A549 (cell line): ENCODE measurements around the gene CHMP6. TPM values are rescaled to one million over a fixed set of nuclear protein-coding genes. Genes with fewer than 3 reads are reported as not detected.

Experiments
- ATAC-seq, 2 experiments: fragments of 200-7000 bp in 1 of 2; fragments of >200 bp in 1 of 2; cut with Nextera tagmentation in 1 of 2; cut with Tn5 transposase in 1 of 2; 3 replicates each; pipeline versions ENCODE4 v1.8.0 to v1.9.1; 2018 to 2020; ENCODE audit warnings: mild to moderate bottlenecking in 1 of 2, moderate library complexity in 1 of 2
- CTCF ChIA-PET: fragments of 300-600 bp; sonication (Branson Sonifier 250); formaldehyde crosslinking; extraction: SDS; loops from one replicate; lab custom pipeline; 2021; ENCODE audit warnings: antibody characterized with exemption, inconsistent platforms; lab: Yijun Ruan, JAX
- POLR2A ChIA-PET: fragments of 350-600 bp; formaldehyde crosslinking; extraction: SDS; loops from one replicate; lab custom pipeline; 2021; ENCODE audit warnings: antibody characterized with exemption, inconsistent platforms; lab: Yijun Ruan, JAX
- DNase-seq, 2 experiments: peaks; one replicate each; pipeline versions ENCODE4 v3.0.0 to v3.0.0-alpha.2; 2011 to 2016; ENCODE audit warnings: low read depth in 1 of 2, low spot score in 1 of 2
- FAIRE-seq: peaks from 2 replicates; lab custom pipeline; 2011; peaks lifted over from hg19 to GRCh38; lab: Jason Lieb, UNC
- H3K27ac ChIP-seq, 2 experiments: fragments of >200 bp; sonication (Bioruptor Twin); formaldehyde crosslinking; 3 replicates each; pipeline ENCODE4 v1.5.1; 2016 to 2017
- H3K4me1 ChIP-seq: fragments of >200 bp; sonication (Bioruptor Twin); formaldehyde crosslinking; 3 replicates; pipeline ENCODE4 v1.6.1; 2016
- H3K4me2 ChIP-seq: fragments of >200 bp; sonication (Bioruptor Twin); formaldehyde crosslinking; 3 replicates; pipeline ENCODE4 v1.6.1; 2016
- H3K4me3 ChIP-seq: fragments of >200 bp; sonication (Bioruptor Twin); formaldehyde crosslinking; 3 replicates; pipeline ENCODE4 v1.5.1; 2016
- H3K9me3 ChIP-seq: fragments of >200 bp; sonication (Bioruptor Twin); formaldehyde crosslinking; 3 replicates; pipeline ENCODE4 v1.6.1; 2016
- BHLHE40 ChIP-seq: IDR thresholded peaks from 2 replicates; pipeline ENCODE4 v1.6.1; 2012; ENCODE audit warnings: low read depth, low read length, inconsistent platforms
- CBX8 ChIP-seq: fragments of 200-600 bp; sonication (generic); IDR thresholded peaks from 2 replicates; pipeline ENCODE4 v1.6.1; 2016
- EHMT2 ChIP-seq: fragments of 200-600 bp; sonication (generic); IDR thresholded peaks from 2 replicates; pipeline ENCODE4 v1.6.1; 2016; ENCODE audit warnings: antibody characterized with exemption, low read depth, mild to moderate bottlenecking, moderate library complexity
- GATA3 ChIP-seq: IDR thresholded peaks from 2 replicates; pipeline ENCODE4 v1.6.1; 2012; ENCODE audit warnings: borderline replicate concordance
- HOXB5 ChIP-seq: fragments of 250-450 bp; sonication (Bioruptor Pico); IDR thresholded peaks from 2 replicates; pipeline ENCODE4 v1.5.0; 2020; ENCODE audit warnings: mild to moderate bottlenecking, moderate library complexity
- JUN ChIP-seq, 2 experiments: fragments of >200 bp; sonication (Bioruptor Twin); formaldehyde crosslinking; IDR thresholded peaks; 2 replicates in 1 of 2; 3 replicates in 1 of 2; pipeline ENCODE4 v1.6.1; 2016 to 2017
- KDM1A ChIP-seq: fragments of 200-600 bp; sonication (generic); IDR thresholded peaks from 2 replicates; pipeline ENCODE4 v1.6.1; 2016; ENCODE audit warnings: low read depth, mild to moderate bottlenecking
- NFE2L2 ChIP-seq: fragments of 150-350 bp; conservative IDR thresholded peaks from 2 replicates; pipeline ENCODE4 v1.6.1; 2014; ENCODE audit warnings: low read length
- RFX5 ChIP-seq: fragments of 450-650 bp; IDR thresholded peaks from 2 replicates; pipeline ENCODE4 v1.7.1; 2014; ENCODE audit warnings: antibody characterized with exemption, mild to moderate bottlenecking, moderate library complexity
- RNF2 ChIP-seq: fragments of 200-600 bp; sonication (generic); IDR thresholded peaks from 2 replicates; pipeline ENCODE4 v1.6.1; 2016; ENCODE audit warnings: low read depth, mild to moderate bottlenecking, antibody characterized with exemption, moderate library complexity, borderline replicate concordance
- SMC3 ChIP-seq: fragments of >200 bp; sonication (Bioruptor Twin); formaldehyde crosslinking; IDR thresholded peaks from 3 replicates; pipeline ENCODE4 v1.6.1; 2018; ENCODE audit warnings: inconsistent platforms
- ZC3H11A ChIP-seq: fragments of 450-650 bp; IDR thresholded peaks from 2 replicates; pipeline ENCODE4 v1.6.1; 2014; ENCODE audit warnings: antibody characterized with exemption, mild to moderate bottlenecking
- ZSCAN20 ChIP-seq: fragments of 250-450 bp; sonication (Bioruptor Pico); IDR thresholded peaks from 2 replicates; pipeline ENCODE4 v1.8.0; 2022; ENCODE audit warnings: mild to moderate bottlenecking, moderate library complexity
- WGBS: methylation state at CpG from one replicate; pipeline ENCODE4 v1.1.6; 2017; ENCODE audit errors: missing lambda C conversion rate; 5-methylcytosine and 5-hydroxymethylcytosine counted together
- polyA plus RNA-seq, 4 experiments: library from polyadenylated mRNA; depleted of rRNA in 3 of 4; stranded (reverse); fragments of >200 nt; fragmentation: RNase III in 1 of 4; extraction: RNeasy Plus Mini Kit Qiagen cat#74134 plus additional on column Dnase treatment in 1 of 4; gene quantifications; 2 replicates in 3 of 4; 3 replicates in 1 of 4; pipeline ENCODE4 v1.2.3, GENCODE V29; 2011 to 2017
- TF ChIP-seq, protein P1 (sequence below): fragments of 150-350 bp; IDR thresholded peaks from 2 replicates; pipeline ENCODE4 v1.6.1; 2014; ENCODE audit warnings: low read depth, mild to moderate bottlenecking, low read length
- TF ChIP-seq, protein P2 (sequence below): fragments of >200 bp; sonication (Bioruptor Twin); formaldehyde crosslinking; IDR thresholded peaks from 3 replicates; pipeline ENCODE4 v1.5.1; 2016
- TF ChIP-seq, protein P3 (sequence below): IDR thresholded peaks from 2 replicates; pipeline ENCODE4 v1.6.1; 2012
- TF ChIP-seq, protein P4 (sequence below): fragments of 250-450 bp; sonication (Bioruptor Pico); IDR thresholded peaks from 2 replicates; pipeline ENCODE4 v1.5.0; 2021; ENCODE audit warnings: mild to moderate bottlenecking, moderate library complexity, borderline replicate concordance
- TF ChIP-seq, protein P5 (sequence below): fragments of 250-450 bp; sonication (Bioruptor Pico); IDR thresholded peaks from 2 replicates; pipeline ENCODE4 v1.5.0; 2020; ENCODE audit warnings: low read depth, mild to moderate bottlenecking, moderate library complexity
- TF ChIP-seq, protein P6 (sequence below): fragments of >200 bp; sonication (Bioruptor Twin); formaldehyde crosslinking; IDR thresholded peaks from 3 replicates; pipeline ENCODE4 v1.6.1; 2016

CHMP6 gene
- polyA plus RNA-seq, 2 of the 4 experiments (the other 2 are of a cell fraction) = 28.9 to 30.8 TPM

DNA sequence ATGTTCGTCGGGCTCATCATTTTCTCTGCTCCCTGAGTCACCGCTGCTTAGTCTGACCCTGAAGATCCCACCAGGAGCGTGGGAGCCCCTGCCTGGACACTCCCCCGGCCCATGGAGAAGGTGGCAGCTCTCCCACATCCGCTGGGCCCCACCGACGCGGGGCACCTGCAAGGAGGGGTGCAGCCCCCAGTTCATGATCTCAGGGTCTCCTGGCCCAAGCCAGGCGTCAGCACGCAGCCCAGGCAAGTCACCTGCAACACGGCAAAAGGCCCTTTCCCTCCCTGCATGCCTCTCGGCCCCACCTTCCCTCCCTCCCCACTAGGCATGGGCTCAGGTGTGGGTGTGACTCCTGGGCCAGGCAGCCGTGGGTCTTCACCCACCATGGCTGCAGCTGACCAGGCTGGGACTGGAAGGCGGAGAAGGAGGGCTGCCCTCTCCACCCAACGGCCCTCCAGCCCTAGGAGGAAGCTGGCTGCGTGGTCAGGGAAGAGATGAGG is 9.7 kb upstream of the CHMP6 start (continued):
- TF ChIP-seq, protein P1, sequence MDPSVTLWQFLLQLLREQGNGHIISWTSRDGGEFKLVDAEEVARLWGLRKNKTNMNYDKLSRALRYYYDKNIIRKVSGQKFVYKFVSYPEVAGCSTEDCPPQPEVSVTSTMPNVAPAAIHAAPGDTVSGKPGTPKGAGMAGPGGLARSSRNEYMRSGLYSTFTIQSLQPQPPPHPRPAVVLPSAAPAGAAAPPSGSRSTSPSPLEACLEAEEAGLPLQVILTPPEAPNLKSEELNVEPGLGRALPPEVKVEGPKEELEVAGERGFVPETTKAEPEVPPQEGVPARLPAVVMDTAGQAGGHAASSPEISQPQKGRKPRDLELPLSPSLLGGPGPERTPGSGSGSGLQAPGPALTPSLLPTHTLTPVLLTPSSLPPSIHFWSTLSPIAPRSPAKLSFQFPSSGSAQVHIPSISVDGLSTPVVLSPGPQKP = no peak
- TF ChIP-seq RFX5 (no peak), ZSCAN20 (CRISPR knock-in tag) (no peak), JUN (IDR thresholded peaks at IDR 0.05) (no peak)

DNA sequence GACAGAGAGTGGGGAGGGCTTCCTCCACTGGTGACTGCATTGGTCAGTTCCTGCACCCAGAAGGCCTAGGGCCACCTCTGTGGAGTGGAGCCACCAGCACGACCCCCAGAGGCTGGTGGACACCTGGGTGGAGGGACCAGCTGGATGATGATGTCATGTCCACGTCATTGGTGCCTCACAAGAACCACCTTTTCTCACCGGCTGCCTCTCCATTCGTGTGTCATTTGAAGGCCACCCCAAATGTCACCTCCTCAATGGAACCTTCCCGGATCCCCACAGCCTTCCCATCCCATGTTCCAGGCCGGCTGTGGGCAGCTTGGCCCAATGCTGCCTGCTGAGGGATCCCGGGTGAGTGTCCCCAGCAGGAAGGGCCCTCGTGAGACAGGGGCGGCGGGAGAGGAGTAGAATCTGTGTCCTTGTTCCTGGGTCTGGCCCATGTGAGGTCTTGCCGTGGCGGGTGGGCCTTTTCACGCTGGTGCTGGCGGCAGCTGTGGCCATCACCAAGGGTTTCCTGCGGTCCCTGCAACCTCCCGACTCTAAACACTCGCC is 9.1 kb upstream of the CHMP6 start:
- H3K4me1 ChIP-seq = peaks cover 4% of the 10 kb centered on the region; the same call in 2 of the 3 replicates
- ChIA-PET CTCF (interaction anchor here (0.6 to 2.5 kb wide), 25 partner anchors 9 to 756 kb away, joined by 3 to 51 read pairs (median 4); partner anchors contain the start of genes CHMP6 and NPTX1), POLR2A (no interaction called here)
- TF ChIP-seq GATA3 (no peak), JUN (IDR thresholded peaks at IDR 0.05) (no peak), RFX5 (no peak), SMC3 (no peak), EHMT2 (no peak), CBX8 (no peak), RNF2 (no peak), KDM1A (no peak), NFE2L2 (no peak), ZC3H11A (no peak), HOXB5 (no peak), BHLHE40 (no peak), ZSCAN20 (CRISPR knock-in tag) (no peak)
- TF ChIP-seq, protein P2, sequence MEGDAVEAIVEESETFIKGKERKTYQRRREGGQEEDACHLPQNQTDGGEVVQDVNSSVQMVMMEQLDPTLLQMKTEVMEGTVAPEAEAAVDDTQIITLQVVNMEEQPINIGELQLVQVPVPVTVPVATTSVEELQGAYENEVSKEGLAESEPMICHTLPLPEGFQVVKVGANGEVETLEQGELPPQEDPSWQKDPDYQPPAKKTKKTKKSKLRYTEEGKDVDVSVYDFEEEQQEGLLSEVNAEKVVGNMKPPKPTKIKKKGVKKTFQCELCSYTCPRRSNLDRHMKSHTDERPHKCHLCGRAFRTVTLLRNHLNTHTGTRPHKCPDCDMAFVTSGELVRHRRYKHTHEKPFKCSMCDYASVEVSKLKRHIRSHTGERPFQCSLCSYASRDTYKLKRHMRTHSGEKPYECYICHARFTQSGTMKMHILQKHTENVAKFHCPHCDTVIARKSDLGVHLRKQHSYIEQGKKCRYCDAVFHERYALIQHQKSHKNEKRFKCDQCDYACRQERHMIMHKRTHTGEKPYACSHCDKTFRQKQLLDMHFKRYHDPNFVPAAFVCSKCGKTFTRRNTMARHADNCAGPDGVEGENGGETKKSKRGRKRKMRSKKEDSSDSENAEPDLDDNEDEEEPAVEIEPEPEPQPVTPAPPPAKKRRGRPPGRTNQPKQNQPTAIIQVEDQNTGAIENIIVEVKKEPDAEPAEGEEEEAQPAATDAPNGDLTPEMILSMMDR = no peak
- TF ChIP-seq, protein P3, sequence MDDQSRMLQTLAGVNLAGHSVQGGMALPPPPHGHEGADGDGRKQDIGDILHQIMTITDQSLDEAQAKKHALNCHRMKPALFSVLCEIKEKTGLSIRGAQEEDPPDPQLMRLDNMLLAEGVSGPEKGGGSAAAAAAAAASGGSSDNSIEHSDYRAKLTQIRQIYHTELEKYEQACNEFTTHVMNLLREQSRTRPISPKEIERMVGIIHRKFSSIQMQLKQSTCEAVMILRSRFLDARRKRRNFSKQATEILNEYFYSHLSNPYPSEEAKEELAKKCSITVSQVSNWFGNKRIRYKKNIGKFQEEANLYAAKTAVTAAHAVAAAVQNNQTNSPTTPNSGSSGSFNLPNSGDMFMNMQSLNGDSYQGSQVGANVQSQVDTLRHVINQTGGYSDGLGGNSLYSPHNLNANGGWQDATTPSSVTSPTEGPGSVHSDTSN = no peak
- TF ChIP-seq, protein P4, sequence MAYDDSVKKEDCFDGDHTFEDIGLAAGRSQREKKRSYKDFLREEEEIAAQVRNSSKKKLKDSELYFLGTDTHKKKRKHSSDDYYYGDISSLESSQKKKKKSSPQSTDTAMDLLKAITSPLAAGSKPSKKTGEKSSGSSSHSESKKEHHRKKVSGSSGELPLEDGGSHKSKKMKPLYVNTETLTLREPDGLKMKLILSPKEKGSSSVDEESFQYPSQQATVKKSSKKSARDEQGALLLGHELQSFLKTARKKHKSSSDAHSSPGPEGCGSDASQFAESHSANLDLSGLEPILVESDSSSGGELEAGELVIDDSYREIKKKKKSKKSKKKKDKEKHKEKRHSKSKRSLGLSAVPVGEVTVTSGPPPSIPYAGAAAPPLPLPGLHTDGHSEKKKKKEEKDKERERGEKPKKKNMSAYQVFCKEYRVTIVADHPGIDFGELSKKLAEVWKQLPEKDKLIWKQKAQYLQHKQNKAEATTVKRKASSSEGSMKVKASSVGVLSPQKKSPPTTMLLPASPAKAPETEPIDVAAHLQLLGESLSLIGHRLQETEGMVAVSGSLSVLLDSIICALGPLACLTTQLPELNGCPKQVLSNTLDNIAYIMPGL (CRISPR knock-in tag) = no peak
- TF ChIP-seq, protein P5, sequence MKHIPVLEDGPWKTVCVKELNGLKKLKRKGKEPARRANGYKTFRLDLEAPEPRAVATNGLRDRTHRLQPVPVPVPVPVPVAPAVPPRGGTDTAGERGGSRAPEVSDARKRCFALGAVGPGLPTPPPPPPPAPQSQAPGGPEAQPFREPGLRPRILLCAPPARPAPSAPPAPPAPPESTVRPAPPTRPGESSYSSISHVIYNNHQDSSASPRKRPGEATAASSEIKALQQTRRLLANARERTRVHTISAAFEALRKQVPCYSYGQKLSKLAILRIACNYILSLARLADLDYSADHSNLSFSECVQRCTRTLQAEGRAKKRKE (CRISPR knock-in tag) = no peak
- TF ChIP-seq, protein P6, sequence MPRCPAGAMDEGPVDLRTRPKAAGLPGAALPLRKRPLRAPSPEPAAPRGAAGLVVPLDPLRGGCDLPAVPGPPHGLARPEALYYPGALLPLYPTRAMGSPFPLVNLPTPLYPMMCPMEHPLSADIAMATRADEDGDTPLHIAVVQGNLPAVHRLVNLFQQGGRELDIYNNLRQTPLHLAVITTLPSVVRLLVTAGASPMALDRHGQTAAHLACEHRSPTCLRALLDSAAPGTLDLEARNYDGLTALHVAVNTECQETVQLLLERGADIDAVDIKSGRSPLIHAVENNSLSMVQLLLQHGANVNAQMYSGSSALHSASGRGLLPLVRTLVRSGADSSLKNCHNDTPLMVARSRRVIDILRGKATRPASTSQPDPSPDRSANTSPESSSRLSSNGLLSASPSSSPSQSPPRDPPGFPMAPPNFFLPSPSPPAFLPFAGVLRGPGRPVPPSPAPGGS = no peak
- DNase-seq (no peak), ATAC-seq (no peak), FAIRE-seq (no peak)
- H3K4me3 ChIP-seq = no peak overlapping the region
- H3K9me3 ChIP-seq = no peaks in the 10 kb centered on the region
- H3K27ac ChIP-seq = no peak overlapping the region
- 78% methylated on average over 17 of the region's 17 CpGs for WGBS
- H3K4me2 ChIP-seq = no peak overlapping the region
